Prostate gland (tissue), 2 donors: ENCODE results near the gene POU2F1.

Source experiments
- CTCF ChIP-seq, 4 experiments: fragments of 200-600 bp in 2 of 4; fragments of 450-650 bp in 2 of 4; sonication (generic) in 2 of 4; IDR thresholded peaks; 1 replicate in 3 of 4; 2 replicates in 1 of 4; pipeline ENCODE4 v1.5.1; 2016 to 2019; ENCODE audit warnings: antibody characterized with exemption in 4 of 4, mild to moderate bottlenecking in 2 of 4, moderate library complexity in 2 of 4
- POLR2A ChIP-seq: fragments of 450-650 bp; IDR thresholded peaks from one replicate; pipeline ENCODE4 v1.6.1; 2016; ENCODE audit warnings: antibody characterized with exemption, mild to moderate bottlenecking
- POLR2AphosphoS5 ChIP-seq: sonication (generic); formaldehyde crosslinking; IDR thresholded peaks from one replicate; pipeline ENCODE4 v1.6.1; 2017; ENCODE audit warnings: antibody characterized with exemption

GRCh38 chr1:167330601-167331293 is 110.1 kb downstream of the POU2F1 start:
- TF ChIP-seq POLR2A (no peak), CTCF (IDR thresholded peaks at IDR 0.05) (no peak), POLR2AphosphoS5 (no peak)
